Measurements from ENCODE around the gene UPB1.

The UPB1 gene

GRCh38 chr22:24564376-24565058 lies 69.4 kb downstream of the UPB1 start:
- Histone ChIP-seq H3K9ac (ENCODE audit: low read depth, low read length) (no peak overlapping the region), H3K9me3 (ENCODE audit: control insufficient read depth, insufficient read depth, low read length) (no peaks in the 10 kb centered on the region), H3K27me3 (ENCODE audit: control insufficient read depth, insufficient read depth, low read length) (no peaks in the 10 kb centered on the region), H3K4me1 (ENCODE audit: control insufficient read depth, insufficient read depth, low read length) (no peaks in the 10 kb centered on the region), H3K4me3 (ENCODE audit: low read depth, low read length) (no peak overlapping the region), H3K36me3 (ENCODE audit: control insufficient read depth, insufficient read depth, low read length) (peaks cover 23% of the 10 kb centered on the region)

- peaks cover 25% of the 10 kb centered on the region for H3K36me3 ChIP-seq (ENCODE audit: control insufficient read depth, insufficient read depth, low read length)
- no peaks in the 10 kb centered on the region for H3K9me3 ChIP-seq (ENCODE audit: control insufficient read depth, insufficient read depth, low read length)
- no peaks in the 10 kb centered on the region for H3K4me1 ChIP-seq (ENCODE audit: control insufficient read depth, insufficient read depth, low read length)
- no peak overlapping the region for H3K4me3 ChIP-seq (ENCODE audit: low read depth, low read length)
- H3K27me3 ChIP-seq (ENCODE audit: control insufficient read depth, insufficient read depth, low read length) = no peaks in the 10 kb centered on the region
- H3K9ac ChIP-seq (ENCODE audit: low read depth, low read length) = no peak overlapping the region
Observed at GRCh38 chr22:24565077-24565476, 69.9 kb downstream of the UPB1 start.

GRCh38 chr22:24566899-24567511 lies 71.9 kb downstream of the UPB1 start:
- peak overlapping the region; percentile 65 for H3K9ac ChIP-seq (ENCODE audit: low read depth, low read length)
- H3K4me3 ChIP-seq (ENCODE audit: low read depth, low read length) = no peak overlapping the region
- H3K9me3 ChIP-seq (ENCODE audit: control insufficient read depth, insufficient read depth, low read length) = no peaks in the 10 kb centered on the region
- H3K27me3 ChIP-seq (ENCODE audit: control insufficient read depth, insufficient read depth, low read length) = no peaks in the 10 kb centered on the region
- peaks cover 28% of the 10 kb centered on the region for H3K36me3 ChIP-seq (ENCODE audit: control insufficient read depth, insufficient read depth, low read length)
- H3K4me1 ChIP-seq (ENCODE audit: control insufficient read depth, insufficient read depth, low read length) = no peaks in the 10 kb centered on the region

- Histone ChIP-seq H3K4me1 (ENCODE audit: control insufficient read depth, insufficient read depth, low read length) (no peaks in the 10 kb centered on the region), H3K9me3 (ENCODE audit: control insufficient read depth, insufficient read depth, low read length) (no peaks in the 10 kb centered on the region), H3K4me3 (ENCODE audit: low read depth, low read length) (no peak overlapping the region), H3K36me3 (ENCODE audit: control insufficient read depth, insufficient read depth, low read length) (peaks cover 30% of the 10 kb centered on the region), H3K27me3 (ENCODE audit: control insufficient read depth, insufficient read depth, low read length) (no peaks in the 10 kb centered on the region), H3K9ac (ENCODE audit: low read depth, low read length) (no peak overlapping the region)
Observed at GRCh38 chr22:24567668-24568067, 72.5 kb downstream of the UPB1 start.

GRCh38 chr22:24571266-24571665 lies 76.1 kb downstream of the UPB1 start:
- Histone ChIP-seq H3K27me3 (ENCODE audit: control insufficient read depth, insufficient read depth, low read length) (no peaks in the 10 kb centered on the region), H3K4me3 (ENCODE audit: low read depth, low read length) (no peak overlapping the region), H3K9ac (ENCODE audit: low read depth, low read length) (no peak overlapping the region), H3K9me3 (ENCODE audit: control insufficient read depth, insufficient read depth, low read length) (no peaks in the 10 kb centered on the region), H3K36me3 (ENCODE audit: control insufficient read depth, insufficient read depth, low read length) (peaks cover 34% of the 10 kb centered on the region), H3K4me1 (ENCODE audit: control insufficient read depth, insufficient read depth, low read length) (no peaks in the 10 kb centered on the region)

GRCh38 chr22:24576778-24577177 lies 81.6 kb downstream of the UPB1 start:
- no peaks in the 10 kb centered on the region for H3K4me1 ChIP-seq (ENCODE audit: control insufficient read depth, insufficient read depth, low read length)
- H3K9ac ChIP-seq (ENCODE audit: low read depth, low read length) = no peak overlapping the region
- H3K36me3 ChIP-seq (ENCODE audit: control insufficient read depth, insufficient read depth, low read length) = peaks cover 8% of the 10 kb centered on the region
- no peaks in the 10 kb centered on the region for H3K9me3 ChIP-seq (ENCODE audit: control insufficient read depth, insufficient read depth, low read length)
- no peaks in the 10 kb centered on the region for H3K27me3 ChIP-seq (ENCODE audit: control insufficient read depth, insufficient read depth, low read length)
- H3K4me3 ChIP-seq (ENCODE audit: low read depth, low read length) = no peak overlapping the region

Data from iPS-15b (cell line).